ENCODE results near the gene RAP1GAP2.
"Not testable (repeated sequence)": the region's sequence is repeated elsewhere in the genome, so short reads cannot be mapped to it uniquely, and the experiment has no call there.

RAP1GAP2 gene

DNA sequence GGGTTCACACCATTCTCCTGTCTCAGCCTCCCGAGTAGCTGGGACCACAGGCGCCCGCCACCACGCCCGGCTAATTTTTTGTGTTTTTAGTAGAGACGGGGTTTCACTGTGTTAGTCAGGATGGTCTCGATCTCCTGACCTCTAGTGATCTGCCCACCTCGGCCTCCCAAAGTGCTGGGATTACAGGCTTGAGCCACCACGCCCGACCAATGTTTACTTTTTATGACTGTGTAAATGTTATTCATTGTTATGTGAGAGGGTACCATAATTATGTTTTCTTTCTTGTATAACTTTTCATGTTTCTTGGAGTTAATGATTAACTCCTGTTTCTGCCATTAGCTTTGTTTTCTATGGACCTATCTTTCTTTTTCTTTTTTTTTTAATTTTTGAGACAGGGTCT lies 94.5 kb downstream of the RAP1GAP2 start:
- H3K36me3 ChIP-seq (ENCODE audit: control insufficient read depth, insufficient read depth, low read length); H3K9ac ChIP-seq (ENCODE audit: low read depth, low read length); H3K9me3 ChIP-seq (ENCODE audit: control insufficient read depth, insufficient read depth, low read length); H3K4me3 ChIP-seq (ENCODE audit: low read depth, low read length); H3K27me3 ChIP-seq (ENCODE audit: control insufficient read depth, insufficient read depth, low read length); H3K27ac ChIP-seq (ENCODE audit: low read depth, low read length): not testable (repeated sequence)
- H3K4me1 ChIP-seq (ENCODE audit: control insufficient read depth, insufficient read depth, low read length) = peaks cover 13% of the 10 kb centered on the region; the same call in 1 of the 2 replicates

DNA sequence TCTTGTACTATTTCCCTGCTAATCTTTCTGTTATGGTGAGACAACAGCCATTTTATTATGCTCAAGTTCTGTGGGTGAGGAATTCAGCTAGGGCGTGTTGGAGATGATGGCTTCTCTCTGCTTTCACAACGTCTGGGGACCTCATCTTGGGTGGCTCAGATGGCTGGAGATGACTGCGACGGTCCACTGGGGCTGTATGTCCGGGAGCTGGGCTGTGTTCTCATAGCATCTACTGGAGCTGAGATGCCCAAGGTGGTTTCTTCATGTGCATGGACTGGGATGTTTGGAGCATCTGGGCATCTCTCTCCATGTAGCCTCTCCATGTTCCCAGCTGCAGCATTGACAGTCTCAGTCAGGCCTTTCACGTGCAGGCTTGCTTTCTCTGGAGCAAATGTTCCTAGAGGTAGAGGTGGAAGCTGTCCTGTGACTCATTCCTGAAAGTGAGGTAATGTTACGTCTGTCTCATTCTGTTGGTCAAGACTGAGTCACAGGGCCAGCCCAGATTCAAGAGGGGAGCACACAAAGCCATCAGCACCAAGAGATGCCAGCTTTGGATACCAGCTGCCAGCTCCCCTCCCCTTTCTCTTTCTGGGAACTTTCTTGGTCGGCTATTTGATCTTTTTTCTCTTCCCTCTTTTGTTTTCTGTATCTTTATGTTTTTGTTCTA lies 96.2 kb downstream of the RAP1GAP2 start:
- Histone ChIP-seq H3K27ac (ENCODE audit: low read depth, low read length) (peak overlapping the region; percentile 59), H3K9ac (ENCODE audit: low read depth, low read length) (no peak overlapping the region), H3K4me3 (ENCODE audit: low read depth, low read length) (no peak overlapping the region), H3K27me3 (ENCODE audit: control insufficient read depth, insufficient read depth, low read length) (no peaks in the 10 kb centered on the region), H3K4me1 (ENCODE audit: control insufficient read depth, insufficient read depth, low read length) (peaks cover 12% of the 10 kb centered on the region; the same call in 1 of the 2 replicates), H3K9me3 (ENCODE audit: control insufficient read depth, insufficient read depth, low read length) (no peaks in the 10 kb centered on the region), H3K36me3 (ENCODE audit: control insufficient read depth, insufficient read depth, low read length) (peaks cover 6% of the 10 kb centered on the region; the same call in 1 of the 2 replicates)

DNA sequence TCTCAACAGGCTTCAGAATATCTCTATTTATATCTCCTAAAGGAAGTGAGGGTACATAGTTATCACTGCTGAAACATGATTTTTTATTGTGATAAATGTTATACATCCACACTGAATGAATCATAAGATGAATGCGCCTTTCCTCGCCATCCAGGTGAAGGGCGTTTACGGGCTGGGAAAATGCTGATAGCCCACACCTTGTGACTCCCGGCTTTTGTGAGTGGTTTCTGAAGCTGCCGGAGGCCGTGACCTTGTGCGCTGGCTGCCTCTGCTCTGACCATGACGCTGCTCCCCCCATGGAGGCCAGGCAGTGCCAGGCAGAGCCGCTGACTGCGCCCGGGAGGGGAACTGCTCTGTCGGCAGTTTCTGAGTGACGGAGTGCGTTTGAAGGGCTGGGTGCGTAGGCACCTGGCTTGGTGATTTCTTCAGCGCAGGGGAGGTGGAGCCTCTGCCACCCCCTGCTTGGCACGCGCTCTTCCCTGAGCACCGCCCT lies 97.2 kb downstream of the RAP1GAP2 start:
- Histone ChIP-seq H3K27me3 (ENCODE audit: control insufficient read depth, insufficient read depth, low read length) (no peaks in the 10 kb centered on the region), H3K4me1 (ENCODE audit: control insufficient read depth, insufficient read depth, low read length) (peaks cover 14% of the 10 kb centered on the region; the same call in 1 of the 2 replicates), H3K27ac (ENCODE audit: low read depth, low read length) (no peak overlapping the region), H3K4me3 (ENCODE audit: low read depth, low read length) (no peak overlapping the region), H3K9ac (ENCODE audit: low read depth, low read length) (no peak overlapping the region), H3K36me3 (ENCODE audit: control insufficient read depth, insufficient read depth, low read length) (peaks cover 6% of the 10 kb centered on the region; the same call in 1 of the 2 replicates), H3K9me3 (ENCODE audit: control insufficient read depth, insufficient read depth, low read length) (no peaks in the 10 kb centered on the region)

DNA sequence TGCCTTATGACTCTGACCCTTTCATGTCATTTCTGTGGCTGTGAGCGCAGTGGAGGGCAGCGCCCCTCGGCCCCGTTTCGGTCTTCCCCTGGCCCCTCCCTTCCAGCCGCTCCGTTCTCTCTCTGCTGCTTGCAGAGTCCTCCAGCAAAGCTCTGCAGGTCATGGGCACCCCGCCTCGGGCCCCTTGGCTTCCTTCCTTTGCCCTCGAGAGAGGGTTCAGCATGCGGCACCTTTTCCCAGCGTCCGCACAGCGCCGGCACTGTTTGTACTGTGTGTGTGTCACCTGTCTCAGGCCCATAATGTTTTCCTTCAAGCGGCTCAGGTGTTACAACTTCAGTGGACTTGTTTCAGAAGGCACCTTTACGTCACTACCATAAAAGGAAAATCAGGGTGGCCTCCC lies 98.5 kb downstream of the RAP1GAP2 start:
- Histone ChIP-seq H3K4me3 (ENCODE audit: low read depth, low read length) (no peak overlapping the region), H3K27ac (ENCODE audit: low read depth, low read length) (no peak overlapping the region), H3K27me3 (ENCODE audit: control insufficient read depth, insufficient read depth, low read length) (no peaks in the 10 kb centered on the region), H3K9me3 (ENCODE audit: control insufficient read depth, insufficient read depth, low read length) (no peaks in the 10 kb centered on the region), H3K4me1 (ENCODE audit: control insufficient read depth, insufficient read depth, low read length) (peaks cover 14% of the 10 kb centered on the region; the same call in 1 of the 2 replicates), H3K36me3 (ENCODE audit: control insufficient read depth, insufficient read depth, low read length) (peaks cover 6% of the 10 kb centered on the region; the same call in 1 of the 2 replicates), H3K9ac (ENCODE audit: low read depth, low read length) (no peak overlapping the region)

DNA sequence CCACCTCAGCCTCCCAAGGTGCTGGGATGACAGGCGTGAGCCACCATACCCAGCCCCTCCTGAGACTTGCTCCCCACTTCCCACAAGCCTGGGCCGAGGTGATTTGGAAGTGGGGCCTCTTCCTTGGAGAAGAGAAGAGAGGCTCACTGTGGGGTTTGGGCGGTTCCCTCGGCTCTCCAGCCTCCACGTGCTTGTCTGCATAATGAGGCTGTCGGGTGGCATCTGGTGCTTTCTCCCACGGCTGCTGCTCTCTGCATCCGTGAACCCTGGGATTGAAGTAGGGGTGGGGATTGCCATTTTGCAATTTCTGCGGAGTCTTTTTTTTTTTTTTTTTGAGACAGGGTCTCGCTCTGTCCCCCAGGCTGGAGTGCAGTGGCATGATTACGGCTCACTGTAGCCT lies 101.4 kb downstream of the RAP1GAP2 start:
- Histone ChIP-seq H3K9me3 (ENCODE audit: control insufficient read depth, insufficient read depth, low read length) (no peaks in the 10 kb centered on the region), H3K36me3 (ENCODE audit: control insufficient read depth, insufficient read depth, low read length) (no peaks in the 10 kb centered on the region; the same call in 1 of the 2 replicates), H3K9ac (ENCODE audit: low read depth, low read length) (no peak overlapping the region), H3K4me1 (ENCODE audit: control insufficient read depth, insufficient read depth, low read length) (peaks cover 8% of the 10 kb centered on the region; the same call in 1 of the 2 replicates), H3K4me3 (ENCODE audit: low read depth, low read length) (no peak overlapping the region), H3K27ac (ENCODE audit: low read depth, low read length) (no peak overlapping the region), H3K27me3 (ENCODE audit: control insufficient read depth, insufficient read depth, low read length) (no peaks in the 10 kb centered on the region)

DNA sequence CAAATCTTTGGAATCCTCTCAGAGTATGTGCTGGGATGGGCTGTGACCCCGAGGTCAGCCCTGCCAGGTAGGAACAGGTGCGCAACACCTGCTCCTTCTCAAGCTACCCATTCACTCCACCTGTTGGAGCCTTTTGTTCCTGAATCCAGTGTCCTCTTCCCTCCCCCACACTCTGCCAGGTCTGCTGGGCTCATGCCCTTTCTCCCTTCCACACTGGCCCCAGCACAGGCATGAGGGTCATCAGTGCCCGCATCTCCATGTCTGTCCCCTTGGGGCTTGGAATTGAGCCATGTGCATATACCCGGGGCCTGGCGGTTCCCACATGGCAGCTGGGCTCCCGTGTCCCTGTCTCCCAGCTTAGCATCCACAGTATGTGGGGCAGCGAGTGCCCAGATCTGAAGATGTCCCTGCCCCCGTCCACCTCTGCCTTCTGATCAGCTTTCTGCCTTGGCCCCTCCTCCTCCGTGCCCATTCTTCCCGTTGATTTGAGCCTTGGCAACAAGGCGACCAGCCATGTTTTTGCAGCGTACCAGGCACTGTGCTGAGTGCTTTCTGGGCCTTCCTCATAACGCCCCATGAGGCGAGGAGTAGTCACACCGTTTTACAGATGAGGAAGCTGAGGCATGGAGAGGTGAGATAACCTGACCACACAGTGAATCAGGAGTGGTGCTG lies 102.2 kb downstream of the RAP1GAP2 start:
- no peaks in the 10 kb centered on the region; the same call in 1 of the 2 replicates for H3K36me3 ChIP-seq (ENCODE audit: control insufficient read depth, insufficient read depth, low read length)
- no peaks in the 10 kb centered on the region for H3K9me3 ChIP-seq (ENCODE audit: control insufficient read depth, insufficient read depth, low read length)
- no peaks in the 10 kb centered on the region for H3K27me3 ChIP-seq (ENCODE audit: control insufficient read depth, insufficient read depth, low read length)
- no peak overlapping the region for H3K4me3 ChIP-seq (ENCODE audit: low read depth, low read length)
- no peak overlapping the region for H3K27ac ChIP-seq (ENCODE audit: low read depth, low read length)
- 0 out of 2 replicates have a peak overlapping the region, but pooled peaks have one; percentile 8 for H3K9ac ChIP-seq (ENCODE audit: low read depth, low read length)
- H3K4me1 ChIP-seq (ENCODE audit: control insufficient read depth, insufficient read depth, low read length) = peaks cover 7% of the 10 kb centered on the region; the same call in 1 of the 2 replicates

DNA sequence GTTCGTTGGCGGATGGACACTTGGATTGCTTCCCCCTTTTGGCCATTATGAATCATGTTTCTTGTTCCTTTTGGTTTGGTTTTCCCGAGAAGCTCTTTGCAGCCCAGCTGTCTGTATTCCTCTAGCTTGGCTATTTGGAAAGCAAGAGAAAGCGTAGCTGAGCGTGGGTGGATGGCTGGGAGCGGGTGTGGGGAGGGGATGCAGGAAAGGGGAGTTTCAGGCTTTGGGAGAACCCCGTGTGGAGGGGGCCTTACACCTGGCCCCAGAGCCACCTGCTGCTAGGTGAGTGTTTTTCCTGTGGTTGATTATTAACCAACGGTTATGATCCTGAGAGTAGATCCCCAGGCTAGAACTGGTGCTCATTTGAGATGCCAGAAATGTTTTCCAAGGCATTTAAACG lies 103.7 kb downstream of the RAP1GAP2 start:
- H3K9ac ChIP-seq (ENCODE audit: low read depth, low read length) = no peak overlapping the region
- no peaks in the 10 kb centered on the region for H3K27me3 ChIP-seq (ENCODE audit: control insufficient read depth, insufficient read depth, low read length)
- no peaks in the 10 kb centered on the region for H3K9me3 ChIP-seq (ENCODE audit: control insufficient read depth, insufficient read depth, low read length)
- peaks cover 2% of the 10 kb centered on the region; the same call in 1 of the 2 replicates for H3K4me1 ChIP-seq (ENCODE audit: control insufficient read depth, insufficient read depth, low read length)
- H3K36me3 ChIP-seq (ENCODE audit: control insufficient read depth, insufficient read depth, low read length) = no peaks in the 10 kb centered on the region; the same call in 1 of the 2 replicates
- H3K27ac ChIP-seq (ENCODE audit: low read depth, low read length) = no peak overlapping the region
- H3K4me3 ChIP-seq (ENCODE audit: low read depth, low read length) = no peak overlapping the region

DNA sequence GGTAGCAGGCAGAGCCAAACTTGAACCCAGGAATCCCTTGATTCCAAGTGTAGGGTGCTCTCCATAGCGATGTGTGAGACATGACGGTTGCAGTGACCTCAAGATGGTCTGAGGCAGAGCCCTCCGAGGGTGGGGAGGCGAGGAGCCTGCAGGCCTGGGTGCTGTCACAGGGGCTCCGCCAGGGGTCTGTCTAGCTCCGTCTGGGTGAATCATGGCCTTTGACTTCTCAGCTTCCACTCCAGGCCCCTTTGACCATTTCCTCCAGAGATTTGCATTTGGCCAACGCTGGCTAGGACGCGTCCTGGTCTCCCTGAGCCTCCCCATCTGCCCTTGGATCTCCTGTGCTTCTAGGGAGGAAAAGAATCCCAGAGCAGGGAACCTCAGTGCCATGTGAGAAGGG lies 104.6 kb downstream of the RAP1GAP2 start:
- no peak overlapping the region for H3K4me3 ChIP-seq (ENCODE audit: low read depth, low read length)
- H3K27me3 ChIP-seq (ENCODE audit: control insufficient read depth, insufficient read depth, low read length) = no peaks in the 10 kb centered on the region
- H3K9me3 ChIP-seq (ENCODE audit: control insufficient read depth, insufficient read depth, low read length) = no peaks in the 10 kb centered on the region
- no peak overlapping the region for H3K9ac ChIP-seq (ENCODE audit: low read depth, low read length)
- no peak overlapping the region for H3K27ac ChIP-seq (ENCODE audit: low read depth, low read length)
- peaks cover 2% of the 10 kb centered on the region; the same call in 1 of the 2 replicates for H3K4me1 ChIP-seq (ENCODE audit: control insufficient read depth, insufficient read depth, low read length)
- peaks cover 3% of the 10 kb centered on the region; the same call in 1 of the 2 replicates for H3K36me3 ChIP-seq (ENCODE audit: control insufficient read depth, insufficient read depth, low read length)

DNA sequence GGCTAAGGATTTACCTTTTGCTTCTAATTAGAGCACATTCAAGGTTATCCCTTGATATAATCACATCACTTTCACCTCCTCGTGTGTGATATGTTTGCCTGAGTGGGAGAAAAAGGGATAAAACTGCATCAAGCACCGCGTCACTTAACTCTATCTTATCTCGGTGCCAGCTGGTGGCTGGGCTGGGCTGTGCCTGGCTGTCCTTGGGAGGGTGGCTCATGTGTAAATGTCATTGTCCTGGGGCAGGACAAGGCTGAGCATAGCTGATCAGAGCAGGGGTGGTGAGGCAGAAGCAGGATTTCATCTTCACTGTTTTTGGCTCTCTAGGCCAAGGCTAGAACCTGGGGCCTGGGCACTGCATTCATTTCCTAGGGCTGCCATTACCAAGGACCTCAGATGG lies 105.3 kb downstream of the RAP1GAP2 start:
- H3K27me3 ChIP-seq (ENCODE audit: control insufficient read depth, insufficient read depth, low read length) = no peaks in the 10 kb centered on the region
- peaks cover 11% of the 10 kb centered on the region for H3K36me3 ChIP-seq (ENCODE audit: control insufficient read depth, insufficient read depth, low read length)
- H3K27ac ChIP-seq (ENCODE audit: low read depth, low read length) = no peak overlapping the region
- peaks cover 2% of the 10 kb centered on the region; the same call in 1 of the 2 replicates for H3K4me1 ChIP-seq (ENCODE audit: control insufficient read depth, insufficient read depth, low read length)
- no peak overlapping the region for H3K4me3 ChIP-seq (ENCODE audit: low read depth, low read length)
- no peaks in the 10 kb centered on the region for H3K9me3 ChIP-seq (ENCODE audit: control insufficient read depth, insufficient read depth, low read length)
- no peak overlapping the region for H3K9ac ChIP-seq (ENCODE audit: low read depth, low read length)

DNA sequence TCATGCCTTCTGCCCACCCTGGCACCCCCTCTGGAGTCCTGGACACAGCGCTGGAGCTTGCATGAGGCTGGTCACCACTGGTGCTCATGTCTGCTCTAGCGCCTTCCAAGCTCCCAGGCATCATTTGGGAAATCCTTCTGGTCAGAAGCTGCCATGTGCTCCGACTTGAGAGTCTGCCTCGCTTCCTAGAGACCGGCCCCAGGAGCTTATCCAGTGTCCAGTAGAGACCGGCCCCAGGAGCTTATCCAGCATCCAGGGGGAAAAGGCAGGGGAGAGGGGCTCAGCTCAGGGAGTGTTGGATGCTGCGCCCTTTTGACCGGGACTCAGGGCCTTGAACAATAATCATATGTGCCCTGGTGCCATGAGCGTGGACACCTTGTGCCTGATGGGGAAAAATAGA lies 106.3 kb downstream of the RAP1GAP2 start:
- no peak overlapping the region for H3K9ac ChIP-seq (ENCODE audit: low read depth, low read length)

More for the DNA sequence above, 106.3 kb downstream of the RAP1GAP2 start:
- Histone ChIP-seq H3K9me3 (ENCODE audit: control insufficient read depth, insufficient read depth, low read length) (no peaks in the 10 kb centered on the region), H3K27me3 (ENCODE audit: control insufficient read depth, insufficient read depth, low read length) (no peaks in the 10 kb centered on the region), H3K36me3 (ENCODE audit: control insufficient read depth, insufficient read depth, low read length) (peaks cover 14% of the 10 kb centered on the region), H3K4me3 (ENCODE audit: low read depth, low read length) (no peak overlapping the region), H3K4me1 (ENCODE audit: control insufficient read depth, insufficient read depth, low read length) (peaks cover 2% of the 10 kb centered on the region; the same call in 1 of the 2 replicates), H3K27ac (ENCODE audit: low read depth, low read length) (no peak overlapping the region)
